ENCODE measurements around the gene RGS12.

Gene RGS12

DNA sequence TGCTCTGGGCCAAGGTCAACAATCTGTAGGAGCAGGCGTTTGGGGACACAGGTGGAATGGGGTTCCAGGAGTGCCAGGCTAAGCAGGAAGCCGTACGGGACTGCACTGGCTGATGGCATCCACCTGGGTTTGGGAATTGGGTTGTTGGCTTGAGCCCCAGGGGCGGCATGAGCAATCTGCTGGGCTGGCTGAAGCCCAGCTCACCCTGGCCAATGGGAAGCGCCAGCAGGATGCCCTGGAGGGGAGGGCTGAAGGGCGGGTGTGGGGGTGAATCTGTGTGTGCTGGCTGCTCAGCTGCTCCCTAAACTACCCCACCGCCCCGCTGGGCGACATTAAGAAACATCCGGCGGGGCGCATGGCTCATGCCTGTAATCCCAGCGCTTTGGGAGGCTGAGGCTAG lies 8.9 kb upstream of the RGS12 start:
- DNase-seq (ENCODE audit: low read depth): no peak

DNA sequence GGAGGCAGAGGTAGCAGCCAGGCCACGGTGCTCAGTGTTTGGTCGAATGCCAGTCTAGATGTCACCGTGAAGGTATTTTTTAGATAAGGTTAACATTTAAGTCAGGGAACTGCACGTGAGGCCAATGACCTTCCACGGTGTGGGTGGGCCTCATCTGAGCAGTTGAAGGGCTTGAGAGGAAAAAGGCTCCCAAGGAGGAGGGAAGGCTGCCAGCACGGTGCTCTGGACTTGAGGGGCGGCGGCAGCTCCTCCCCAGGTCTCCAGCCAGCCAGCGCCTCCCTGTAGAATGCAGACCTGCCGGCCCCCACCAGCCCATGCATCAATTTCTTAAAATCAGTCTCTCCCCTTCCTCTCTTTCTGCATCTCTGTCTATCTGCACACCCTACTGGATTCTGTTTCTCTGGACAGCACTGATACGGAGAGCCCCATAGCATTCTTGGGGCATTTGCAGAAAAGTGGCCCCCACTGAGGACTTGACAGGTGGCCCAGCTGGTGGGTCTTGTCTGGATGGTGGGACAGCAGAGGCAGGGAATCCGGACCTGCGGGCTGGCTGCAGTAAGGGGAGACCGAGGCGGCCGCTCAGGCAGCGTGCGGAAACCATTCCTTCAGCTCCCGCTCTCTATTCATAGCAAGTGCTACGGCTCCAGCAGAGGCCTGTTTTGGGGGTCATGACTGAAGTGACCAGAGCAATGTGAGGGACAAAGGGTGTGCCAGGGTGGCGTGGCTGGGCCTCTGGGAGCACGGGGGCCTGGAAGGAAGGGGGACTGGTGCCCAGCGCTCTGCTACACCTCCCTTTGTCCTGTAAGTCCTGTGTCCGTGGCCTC lies 7.9 kb upstream of the RGS12 start:
- no peak for DNase-seq (ENCODE audit: low read depth)

DNA sequence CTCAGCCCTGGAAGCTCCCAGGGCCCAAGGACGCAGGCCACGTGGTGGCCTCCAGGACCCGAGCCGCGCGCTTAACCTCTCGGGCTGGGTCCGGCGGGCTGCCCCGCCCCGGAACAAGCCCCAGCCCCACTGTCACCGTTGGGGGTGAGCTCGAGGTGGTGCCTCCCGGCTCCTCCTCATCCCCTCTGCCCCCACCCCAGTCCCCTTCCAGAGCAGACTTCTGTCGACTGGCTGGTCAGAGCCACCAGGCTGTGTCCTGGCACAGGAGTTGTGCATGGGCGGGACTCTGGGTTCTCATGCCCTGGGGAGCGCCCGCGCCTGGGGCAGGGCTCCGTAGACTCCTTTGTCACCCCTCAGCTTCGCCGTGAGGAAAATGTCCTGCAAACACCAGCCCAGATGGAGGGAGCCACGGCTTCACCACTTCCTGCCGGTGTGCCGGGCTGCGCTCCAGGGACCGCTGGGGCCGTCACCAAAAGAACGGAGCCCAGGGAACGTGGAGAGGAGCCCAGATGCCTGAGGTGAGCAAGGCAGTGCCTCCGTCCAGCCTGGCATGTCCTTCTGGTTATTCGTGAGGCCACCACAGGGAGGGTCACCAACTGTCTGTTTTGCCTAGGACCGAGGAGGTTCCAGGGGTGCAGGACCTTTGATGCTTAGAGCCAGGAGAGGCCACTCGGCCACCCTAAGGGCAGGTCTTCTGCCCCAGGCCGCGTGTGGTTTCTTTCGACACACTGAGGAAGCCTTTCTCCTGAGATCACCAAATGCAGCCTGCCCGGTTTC lies 7.1 kb upstream of the RGS12 start:
- no peak for DNase-seq (ENCODE audit: low read depth)

DNA sequence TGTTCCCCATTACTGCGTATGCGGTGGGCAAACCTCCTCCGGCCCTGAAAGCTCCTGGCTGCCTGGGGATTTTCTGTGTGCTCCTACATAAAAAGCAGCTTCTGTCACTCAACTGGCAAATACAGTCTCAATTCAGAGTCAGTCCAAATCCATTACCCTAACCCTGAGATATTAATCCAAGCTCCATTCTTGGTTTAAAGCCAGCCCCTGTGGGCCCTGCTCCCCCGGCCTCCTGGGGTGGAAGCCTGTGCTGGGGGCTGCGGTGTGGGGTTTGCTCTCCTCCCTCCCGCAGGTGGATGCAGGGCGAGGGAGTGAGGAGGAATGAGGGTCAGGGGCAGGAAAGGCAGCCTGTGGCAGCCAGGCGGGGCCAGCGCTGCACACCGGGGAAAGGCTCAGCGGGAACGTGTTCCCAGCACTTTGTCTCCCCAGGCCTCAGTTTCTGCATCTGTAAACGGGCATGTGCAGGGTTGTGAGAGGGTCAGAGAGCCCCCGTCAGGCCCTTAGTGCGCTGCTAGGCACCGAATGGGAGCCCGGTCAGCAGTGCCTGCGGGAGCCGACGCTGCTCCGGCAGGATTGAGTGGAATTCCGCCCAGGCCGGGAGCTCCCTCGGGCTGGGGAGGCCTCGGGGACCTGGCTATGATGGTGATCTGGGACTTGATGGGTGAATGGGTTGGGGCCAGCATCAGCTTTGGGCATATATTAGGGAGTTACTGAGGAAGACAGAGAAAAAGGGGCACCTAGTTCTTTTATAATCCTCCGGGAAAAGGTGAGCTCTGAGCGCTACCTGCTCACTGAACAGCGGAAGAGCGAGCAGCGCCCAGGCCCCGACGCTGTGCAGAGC lies 6.3 kb upstream of the RGS12 start:
- no peak for DNase-seq (ENCODE audit: low read depth)

DNA sequence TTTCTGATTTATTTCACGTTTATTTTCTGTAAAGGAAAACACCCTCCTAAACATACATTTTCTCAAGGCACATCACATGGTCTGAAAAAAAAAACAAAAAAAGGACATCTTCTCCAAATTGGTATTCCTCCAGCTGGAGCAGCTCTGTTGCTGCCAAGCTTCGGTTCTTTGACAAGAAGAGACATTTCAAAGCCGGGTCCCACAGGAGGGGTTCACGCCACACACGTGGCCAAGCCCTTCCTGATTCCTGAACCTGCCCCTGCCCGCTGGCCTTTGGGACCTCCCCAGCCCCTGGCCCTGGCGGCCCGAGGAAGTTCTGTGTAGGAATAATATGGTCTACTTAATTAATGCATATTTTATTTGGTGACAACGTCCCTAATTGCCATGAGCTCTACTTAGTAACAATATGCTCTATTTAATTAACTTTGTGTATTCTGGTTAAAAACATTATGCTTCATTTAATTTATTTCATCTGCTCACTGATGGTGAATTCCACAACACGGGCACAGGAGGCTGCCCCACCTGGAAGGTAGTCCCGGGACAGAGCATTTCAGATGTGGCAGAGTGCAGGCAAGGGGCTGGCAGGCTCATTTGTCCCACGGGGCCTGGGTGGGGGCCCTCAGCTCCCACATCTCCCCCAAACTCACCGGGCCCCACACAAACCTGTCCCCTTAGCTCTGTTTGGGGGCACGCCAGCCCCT lies 5.4 kb upstream of the RGS12 start:
- no peak for DNase-seq (ENCODE audit: low read depth)

DNA sequence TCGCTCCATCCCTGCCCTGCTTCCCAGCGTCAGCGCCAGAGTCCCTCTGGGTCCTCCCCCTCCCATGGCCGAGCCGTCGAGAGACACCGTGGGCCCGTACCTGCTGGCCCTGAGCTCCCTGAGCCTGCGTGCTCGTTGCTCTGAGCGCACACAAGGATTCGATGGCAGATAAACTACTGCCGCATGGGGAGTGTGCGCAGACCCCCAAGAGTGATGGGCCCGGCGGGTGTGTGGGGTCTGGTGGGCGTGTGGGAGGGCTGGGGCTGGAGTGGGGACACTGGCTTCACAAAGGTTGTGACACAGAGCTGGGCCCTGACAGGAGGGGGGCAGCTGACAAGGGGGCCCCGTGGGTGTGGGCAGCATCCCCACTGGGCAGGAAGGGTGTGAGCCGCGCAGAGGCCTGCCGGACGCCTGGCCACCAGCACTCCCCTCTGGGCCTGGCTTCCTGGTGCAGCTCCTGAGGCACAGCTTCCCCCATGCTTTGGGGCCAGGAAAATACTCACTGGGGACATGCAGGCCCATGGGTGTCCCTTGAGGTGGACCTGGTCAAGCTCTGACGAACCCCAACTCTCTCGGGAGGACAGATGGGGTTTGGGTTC lies 4.8 kb upstream of the RGS12 start:
- DNase-seq (ENCODE audit: low read depth): no peak

DNA sequence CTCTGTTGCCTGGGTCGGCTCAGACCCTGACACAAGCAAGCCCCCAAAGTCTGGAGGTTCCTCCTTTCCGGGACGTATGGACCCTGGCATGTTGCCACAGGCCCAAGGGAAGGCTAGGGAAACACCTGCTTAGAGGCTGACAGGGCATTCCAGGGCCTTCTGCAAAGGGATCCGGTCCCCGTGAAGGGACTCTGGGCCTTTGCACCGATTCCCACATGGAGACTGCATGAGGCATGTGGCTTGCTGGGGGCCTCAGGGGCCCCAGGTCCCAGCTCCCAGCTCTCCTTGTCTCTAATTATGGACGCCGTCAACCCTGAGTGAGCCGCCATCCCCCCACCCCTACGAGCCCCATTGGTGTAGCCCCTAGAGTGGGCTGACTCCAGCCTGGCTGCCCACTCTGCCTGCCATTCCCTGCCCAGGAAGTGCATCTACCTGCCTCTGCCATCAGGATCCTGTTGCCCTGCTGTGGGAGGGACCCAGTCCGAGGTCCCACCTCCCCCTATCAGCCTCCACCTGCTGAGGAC lies 4.2 kb upstream of the RGS12 start:
- no peak for DNase-seq (ENCODE audit: low read depth)

DNA sequence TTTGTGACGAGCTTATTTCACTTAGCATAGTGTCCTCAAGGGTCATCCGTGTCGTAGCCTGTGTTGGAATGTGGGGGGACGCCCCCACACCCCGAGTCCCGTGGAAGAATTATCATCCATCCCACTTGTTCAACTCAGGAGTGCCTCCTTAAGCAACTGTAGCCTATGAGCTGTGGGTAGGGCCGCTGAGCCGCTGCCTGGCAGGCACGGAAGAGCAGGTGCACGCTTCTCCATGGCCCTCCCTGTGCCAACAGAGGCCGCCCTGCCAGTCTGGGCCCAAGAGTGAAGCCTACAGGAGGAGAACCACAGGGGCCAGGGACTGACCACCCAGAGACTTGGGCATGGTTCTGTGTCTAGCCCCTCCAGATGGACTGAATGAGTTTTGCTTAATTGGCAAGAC lies 2.3 kb upstream of the RGS12 start:
- no peak for DNase-seq (ENCODE audit: low read depth)

DNA sequence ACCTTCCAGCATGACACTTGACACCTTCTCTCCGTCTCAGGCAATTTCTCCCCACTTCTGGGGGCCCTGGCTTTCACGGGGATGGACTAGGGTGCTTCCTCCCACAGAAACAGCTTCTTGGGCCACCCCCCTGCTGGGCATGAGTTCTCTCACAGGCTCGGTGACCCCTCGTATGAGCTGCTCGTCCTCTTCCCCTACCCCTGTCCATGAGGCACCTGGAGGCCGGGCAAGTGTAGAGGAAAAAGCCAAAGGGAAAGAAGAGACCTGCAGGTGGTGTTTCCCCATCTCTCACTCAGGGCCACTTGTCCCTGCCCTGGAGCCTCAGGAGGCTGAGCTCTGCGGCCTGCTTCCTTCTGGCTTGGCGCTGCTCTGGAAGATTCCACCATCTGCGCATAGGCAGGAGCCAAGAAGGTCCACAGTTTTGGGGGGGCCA lies 1.9 kb upstream of the RGS12 start:
- DNase-seq (ENCODE audit: low read depth): no peak

DNA sequence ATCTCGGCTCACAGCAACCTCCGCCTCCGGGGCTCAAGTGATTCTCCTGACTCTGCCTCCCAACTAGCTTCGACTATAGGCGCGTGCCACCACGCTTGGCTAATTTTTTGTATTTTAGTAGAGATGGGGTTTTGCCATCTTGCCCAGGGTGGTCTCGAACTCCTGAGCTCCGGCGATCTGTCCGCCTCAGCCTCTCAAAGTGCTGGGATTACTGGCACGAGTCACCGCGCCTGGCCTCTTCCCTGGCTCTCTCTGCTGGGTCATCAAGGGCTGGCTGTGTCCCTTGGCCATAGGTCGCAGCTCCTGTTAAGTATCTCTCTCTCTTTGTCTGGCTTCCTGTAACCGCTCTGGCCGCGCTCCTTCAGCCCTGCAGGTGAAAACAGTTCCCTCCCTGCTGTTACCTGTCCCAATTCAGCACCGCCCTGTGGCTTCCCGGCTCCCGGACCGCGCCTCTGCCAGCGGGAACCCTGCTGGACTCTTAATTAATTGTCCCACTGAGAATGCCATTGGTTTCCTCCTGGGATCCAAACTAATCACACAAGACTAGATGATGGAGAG lies 1.3 kb upstream of the RGS12 start:
- DNase-seq (ENCODE audit: low read depth): no peak

DNA sequence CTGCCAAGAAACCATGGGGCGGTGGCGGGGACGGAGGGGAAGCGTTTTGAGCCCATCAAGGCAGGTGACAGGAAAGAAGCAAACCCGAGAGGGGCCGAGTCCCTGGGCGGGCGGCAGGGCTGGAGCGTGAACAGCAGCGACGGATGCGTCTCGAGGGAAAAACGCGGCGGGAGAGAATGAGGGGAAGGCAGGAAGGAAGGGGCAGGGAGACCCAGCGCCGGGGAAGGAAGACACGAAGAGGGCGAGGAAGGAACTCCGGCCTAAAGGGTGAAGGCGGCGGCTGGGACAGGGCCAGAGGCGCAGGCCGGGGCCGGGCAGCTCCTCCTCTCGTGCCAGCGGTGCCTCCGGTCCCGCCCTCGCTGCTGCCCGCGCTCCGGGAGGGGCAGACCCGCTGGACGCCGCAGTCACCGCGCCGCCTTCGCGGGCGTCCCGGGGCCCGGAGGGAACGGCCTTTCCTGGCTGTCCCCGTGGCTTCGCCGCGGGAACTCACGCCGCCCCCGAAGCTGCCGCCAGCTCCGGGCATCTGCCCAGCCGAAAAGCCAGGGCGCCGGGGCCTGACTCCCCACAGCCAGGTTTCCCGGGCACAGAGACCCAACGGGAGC lies 751 bp upstream of the RGS12 start:
- DNase-seq (ENCODE audit: low read depth): no peak

DNA sequence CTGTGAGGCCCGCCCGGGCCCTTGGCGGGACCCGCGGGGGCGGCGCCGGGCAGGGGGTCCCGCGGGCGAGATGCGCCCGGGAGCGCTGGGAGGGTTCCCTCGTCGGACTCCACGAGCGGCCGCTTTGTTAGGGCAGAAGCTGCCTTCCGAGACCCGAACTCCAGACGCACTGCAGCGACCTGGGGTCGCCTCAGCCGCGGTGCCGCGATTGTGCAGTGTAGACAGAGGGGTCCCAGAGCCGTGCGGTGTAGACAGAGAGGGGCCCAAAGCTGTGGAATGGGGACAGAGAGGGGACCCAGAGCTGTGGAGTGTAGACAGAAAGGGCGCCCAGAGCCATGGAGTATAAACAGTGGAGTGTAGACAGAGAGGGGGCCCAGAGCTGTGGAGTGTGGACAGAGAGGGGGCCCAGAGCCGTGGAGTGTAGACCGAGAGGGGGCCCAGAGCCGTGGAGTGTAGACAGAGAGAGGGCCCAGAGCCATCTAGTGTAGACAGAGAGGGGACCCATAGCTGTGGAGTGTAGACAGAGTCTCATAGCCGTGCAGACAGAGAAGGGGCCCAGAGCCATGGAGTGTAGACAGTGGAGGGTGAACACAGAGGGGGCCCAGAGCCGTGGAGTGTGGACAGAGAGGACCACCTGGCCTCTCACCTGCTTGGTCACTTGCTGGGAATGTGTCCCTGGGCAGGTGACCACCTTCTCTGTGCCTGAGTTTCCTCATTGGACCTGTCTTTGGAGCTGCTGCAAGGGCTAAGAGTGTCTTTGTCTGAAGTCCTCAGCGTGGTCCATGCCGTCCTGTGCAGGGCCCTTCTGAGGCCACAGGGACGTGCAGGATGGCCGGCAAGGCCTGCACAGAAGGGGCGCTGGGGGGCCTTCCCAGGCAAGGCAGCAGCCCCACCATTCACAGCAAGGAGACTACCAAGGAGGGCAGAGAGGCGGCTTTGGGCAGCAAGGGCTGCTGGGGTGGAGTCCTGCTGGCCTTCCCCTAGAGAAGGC lies 875 bp downstream of the RGS12 start:
- no peak for DNase-seq (ENCODE audit: low read depth)

DNA sequence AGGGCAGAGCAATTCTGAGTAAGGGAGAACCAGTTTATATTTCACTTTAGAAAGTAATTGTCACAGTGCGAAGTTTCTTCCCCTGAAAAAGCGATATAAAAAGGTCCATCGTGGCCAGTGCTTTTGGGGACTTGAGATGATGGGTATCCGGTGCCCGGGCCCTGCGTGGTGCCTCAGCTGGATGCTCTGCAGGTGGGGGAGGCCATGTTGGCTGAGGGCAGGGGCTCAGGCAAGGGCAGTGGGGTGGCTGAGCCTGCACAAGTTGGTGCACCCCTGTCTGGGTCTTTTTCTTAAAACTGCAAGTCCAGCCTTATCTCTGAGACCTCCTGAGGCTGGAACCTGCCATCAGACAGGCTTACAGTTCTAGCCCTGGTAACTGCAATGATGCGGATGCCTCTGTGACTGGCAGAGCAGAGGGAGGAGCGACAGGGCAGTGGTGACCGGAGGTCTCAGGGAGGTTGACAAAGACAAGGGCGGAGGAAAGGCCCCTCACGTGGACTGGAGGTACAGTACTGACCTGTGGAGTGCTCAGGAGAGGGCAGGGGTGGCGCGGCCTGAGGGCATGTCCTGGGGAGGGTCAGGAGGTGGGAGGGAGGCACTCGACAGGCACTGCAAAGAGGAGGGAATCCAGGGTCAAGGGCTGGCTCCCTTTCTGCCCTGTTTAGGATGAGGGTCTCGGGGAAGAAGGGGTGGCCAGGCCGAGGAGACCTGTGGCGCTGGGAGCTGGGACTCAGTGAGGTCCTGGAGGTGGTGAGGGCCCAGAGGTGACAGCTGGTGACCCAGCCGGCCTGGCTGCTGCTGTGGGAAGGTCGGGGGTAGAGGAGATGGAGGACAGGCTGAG lies 1.8 kb downstream of the RGS12 start:
- no peak for DNase-seq (ENCODE audit: low read depth)

DNA sequence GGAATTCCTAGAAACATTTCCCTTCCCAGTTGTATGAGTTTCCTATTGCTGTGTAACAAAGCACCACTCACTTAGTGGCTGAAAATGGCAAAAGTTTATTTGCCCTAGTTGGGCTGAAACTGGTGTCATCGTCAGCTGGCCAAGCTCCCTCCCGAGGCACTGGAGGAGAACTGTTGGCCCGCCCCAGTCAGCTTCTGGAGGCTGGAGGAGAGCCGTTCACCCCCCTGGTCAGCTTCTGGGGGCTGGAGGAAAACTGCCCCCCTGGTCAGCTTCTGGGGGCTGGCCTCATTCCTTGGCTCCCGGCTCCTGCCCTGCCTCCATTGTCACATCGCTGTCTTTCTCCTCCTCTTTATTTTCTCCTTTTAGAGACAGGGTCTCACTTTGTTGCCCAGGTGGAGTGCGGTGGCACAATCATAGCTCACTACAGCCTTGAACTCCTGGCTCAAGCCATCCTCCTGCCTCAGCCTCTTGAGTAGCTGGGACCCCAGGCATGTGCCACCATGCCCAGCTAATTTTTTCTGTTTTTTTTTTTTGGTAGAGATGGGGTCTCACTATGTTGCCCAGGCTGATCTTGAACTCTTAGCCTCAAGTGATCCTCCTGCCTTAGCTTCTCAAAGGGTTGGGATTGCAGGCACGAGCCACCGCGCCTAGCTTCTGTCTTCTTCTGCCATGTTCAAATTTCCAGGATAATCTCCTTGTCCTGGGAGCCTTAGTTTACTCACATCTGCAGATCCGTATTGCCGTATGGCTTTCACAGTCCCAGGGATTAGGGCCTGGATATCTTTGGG lies 3.2 kb downstream of the RGS12 start:
- DNase-seq (ENCODE audit: low read depth): no peak

DNA sequence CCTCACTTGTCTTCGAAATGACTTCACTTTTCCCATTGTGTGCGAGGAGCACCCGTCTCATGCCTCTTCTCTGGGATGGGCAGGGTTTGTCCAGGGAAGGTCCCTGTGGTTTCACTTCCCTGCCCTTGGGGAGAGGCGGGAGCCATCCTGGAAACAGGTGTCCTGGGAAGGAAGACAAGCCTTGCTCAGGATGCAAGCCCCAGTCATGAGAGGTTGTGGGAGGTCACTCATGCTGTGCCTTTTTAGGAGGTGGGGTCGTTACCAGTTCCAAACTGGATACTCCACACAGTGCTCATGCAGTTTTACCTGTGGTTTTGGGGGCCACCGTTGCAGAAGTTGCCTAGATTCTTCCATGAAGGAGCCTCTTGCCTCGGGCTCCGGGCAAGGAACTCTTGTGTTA lies 3.8 kb downstream of the RGS12 start:
- DNase-seq (ENCODE audit: low read depth): no peak

DNA sequence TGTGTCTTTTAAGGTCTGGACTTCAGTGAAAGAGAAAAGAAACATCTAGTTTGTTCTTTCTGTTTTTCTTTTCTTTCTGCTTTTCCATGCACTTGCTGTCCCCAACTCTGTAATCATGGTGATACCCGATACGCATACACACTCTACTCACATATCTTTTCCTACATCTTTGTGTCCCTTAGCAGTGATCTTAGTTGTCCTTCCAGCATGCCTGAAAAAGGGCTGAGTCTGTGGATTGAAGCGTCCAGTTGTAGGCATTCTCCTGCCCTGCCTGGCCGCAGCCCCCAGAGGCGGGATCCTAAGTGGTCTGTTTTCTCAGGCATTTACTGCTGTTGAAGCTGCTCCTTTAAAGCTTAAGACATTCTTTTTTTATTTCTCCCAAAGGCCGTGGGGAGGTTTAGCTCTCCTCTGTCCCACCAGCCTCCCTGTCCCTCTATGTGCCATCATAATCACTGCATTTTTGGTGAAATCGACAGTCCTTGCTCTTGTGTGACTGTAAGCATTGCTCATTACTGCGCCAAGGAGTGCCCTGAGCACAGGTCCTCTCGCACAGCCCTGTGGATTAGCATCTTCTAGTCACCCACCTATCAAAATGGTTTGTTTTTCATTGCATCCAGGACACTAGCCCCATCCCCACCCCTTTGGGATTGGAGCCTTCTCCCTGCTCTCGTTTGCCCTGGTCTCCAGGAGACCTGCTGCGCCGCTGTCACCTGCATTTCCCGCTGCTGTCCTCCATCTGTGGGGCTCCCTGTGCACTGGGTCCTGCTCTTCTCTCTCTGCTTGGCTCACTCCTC lies 4.4 kb downstream of the RGS12 start:
- no peak for DNase-seq (ENCODE audit: low read depth)

Data from stimulated activated CD8-positive, alpha-beta memory T cell treated with anti-CD3 and anti-CD28 coated beads, Interleukin-12 subunit alpha, Interleukin-12 subunit beta, amount 100 ng/mL, for 4 hours (primary cell).